Middle frontal gyrus (tissue), 1 donor: ENCODE data around the gene E2F7.
"Not testable (repeated sequence)": the region's sequence is repeated elsewhere in the genome, so short reads cannot be mapped to it uniquely, and the experiment has no call there.

ENCODE experiments used
- DNase-seq: peaks from one replicate; pipeline ENCODE4 v3.0.0-alpha.2; 2015; ENCODE audit warnings: low spot score; ENCODE audit errors: extremely low spot score

E2F7 gene, protein sequence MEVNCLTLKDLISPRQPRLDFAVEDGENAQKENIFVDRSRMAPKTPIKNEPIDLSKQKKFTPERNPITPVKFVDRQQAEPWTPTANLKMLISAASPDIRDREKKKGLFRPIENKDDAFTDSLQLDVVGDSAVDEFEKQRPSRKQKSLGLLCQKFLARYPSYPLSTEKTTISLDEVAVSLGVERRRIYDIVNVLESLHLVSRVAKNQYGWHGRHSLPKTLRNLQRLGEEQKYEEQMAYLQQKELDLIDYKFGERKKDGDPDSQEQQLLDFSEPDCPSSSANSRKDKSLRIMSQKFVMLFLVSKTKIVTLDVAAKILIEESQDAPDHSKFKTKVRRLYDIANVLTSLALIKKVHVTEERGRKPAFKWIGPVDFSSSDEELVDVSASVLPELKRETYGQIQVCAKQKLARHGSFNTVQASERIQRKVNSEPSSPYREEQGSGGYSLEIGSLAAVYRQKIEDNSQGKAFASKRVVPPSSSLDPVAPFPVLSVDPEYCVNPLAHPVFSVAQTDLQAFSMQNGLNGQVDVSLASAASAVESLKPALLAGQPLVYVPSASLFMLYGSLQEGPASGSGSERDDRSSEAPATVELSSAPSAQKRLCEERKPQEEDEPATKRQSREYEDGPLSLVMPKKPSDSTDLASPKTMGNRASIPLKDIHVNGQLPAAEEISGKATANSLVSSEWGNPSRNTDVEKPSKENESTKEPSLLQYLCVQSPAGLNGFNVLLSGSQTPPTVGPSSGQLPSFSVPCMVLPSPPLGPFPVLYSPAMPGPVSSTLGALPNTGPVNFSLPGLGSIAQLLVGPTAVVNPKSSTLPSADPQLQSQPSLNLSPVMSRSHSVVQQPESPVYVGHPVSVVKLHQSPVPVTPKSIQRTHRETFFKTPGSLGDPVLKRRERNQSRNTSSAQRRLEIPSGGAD

DNA sequence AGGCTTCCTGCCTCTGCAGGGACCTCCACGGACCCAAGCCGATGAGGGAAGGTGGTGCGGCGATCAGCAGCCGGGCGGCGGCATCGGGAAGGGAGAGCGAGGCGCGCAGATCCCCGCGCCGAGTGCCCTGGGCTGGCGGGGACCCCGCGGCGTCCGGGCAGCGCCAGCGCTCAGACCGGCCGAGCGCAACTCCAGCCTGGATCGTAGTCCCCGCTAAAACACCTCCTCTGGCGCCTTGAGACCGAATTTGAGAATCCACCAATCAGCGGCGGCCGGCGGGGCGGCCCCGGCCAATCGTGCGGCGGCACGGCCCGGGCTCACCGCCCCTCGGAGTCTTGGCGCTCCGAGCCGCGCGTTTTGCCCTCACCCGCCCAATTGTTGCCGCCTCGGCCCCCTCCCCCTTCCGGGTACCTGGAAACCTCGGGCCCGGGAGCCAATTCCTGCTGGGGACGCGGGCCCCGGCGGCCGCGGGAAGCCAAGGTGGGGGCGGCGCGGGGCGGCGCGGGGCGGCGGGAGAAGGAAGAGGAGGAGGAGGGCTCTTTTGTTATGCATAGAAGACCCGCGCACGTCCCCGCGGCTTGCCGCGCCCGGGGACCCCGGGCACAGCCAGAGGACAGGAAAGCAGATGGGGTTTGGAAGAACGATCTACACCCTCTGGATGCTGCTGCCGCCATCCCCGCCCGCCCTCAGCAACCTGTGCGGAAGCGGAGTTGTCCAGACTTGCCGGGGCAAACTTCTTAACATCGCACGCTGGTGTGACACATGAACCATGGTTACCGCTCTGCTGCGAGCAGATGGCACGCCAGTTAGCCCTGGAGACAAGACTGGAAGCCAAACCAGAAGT is at the start of gene E2F7:
TSS of gene E2F7 (minus strand) at position 209 of the 844 bp plus-strand sequence. CDS start 934 bp downstream, outside the sequence.
- DNase-seq, result peak; percentile 63

- DNase-seq, result no peak
These were observed 48.6 kb upstream of the E2F7 start for GRCh38 chr12:77113971-77114370.

GRCh38 chr12:77108707-77109106 is 43.3 kb upstream of the E2F7 start:
- DNase-seq, result no peak

DNA sequence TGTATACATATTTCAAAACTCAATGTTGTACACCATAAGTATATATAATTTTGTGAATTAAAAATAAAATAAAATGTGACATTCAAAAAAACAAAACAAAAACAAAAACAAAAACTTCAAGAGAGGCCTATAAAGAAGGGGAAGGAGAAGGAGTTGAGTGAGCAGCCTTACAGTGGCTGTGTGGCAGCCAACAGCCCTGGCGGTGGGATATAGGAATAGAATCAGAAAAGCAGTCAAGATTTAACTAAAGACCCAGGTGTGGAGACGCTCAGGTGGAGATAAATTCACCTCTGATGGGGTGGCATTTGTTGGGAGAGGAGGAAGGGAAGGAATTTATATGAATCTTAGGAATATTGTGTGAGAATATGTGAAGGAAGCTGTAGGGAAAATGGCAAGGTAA is 41.8 kb upstream of the E2F7 start:
- DNase-seq, result no peak

DNA sequence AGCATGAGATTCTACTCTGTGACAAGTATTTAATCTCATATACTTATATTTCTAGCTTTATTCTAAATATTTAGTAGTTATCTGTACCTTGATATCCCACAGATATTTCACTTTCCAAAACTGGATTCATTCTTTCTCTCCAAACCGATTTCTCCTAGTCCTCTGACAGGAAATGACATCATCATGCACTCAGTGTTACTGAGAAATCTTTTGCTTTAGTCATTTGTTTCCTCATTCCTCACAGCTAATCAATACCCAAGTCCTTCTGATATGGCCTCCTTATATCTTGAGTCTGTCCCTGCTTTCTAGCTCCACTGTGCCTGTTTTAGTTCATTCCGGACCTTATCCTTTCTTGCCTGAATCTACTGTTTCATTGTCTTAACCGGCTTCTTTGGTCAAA is 39.4 kb upstream of the E2F7 start:
- no peak for DNase-seq

- DNase-seq, result no peak
These were observed 38.9 kb upstream of the E2F7 start for GRCh38 chr12:77104286-77104685.

GRCh38 chr12:77102691-77103090 is 37.3 kb upstream of the E2F7 start:
- DNase-seq, result no peak

- DNase-seq, result no peak
These were observed 36.8 kb upstream of the E2F7 start for GRCh38 chr12:77102123-77102522.

DNA sequence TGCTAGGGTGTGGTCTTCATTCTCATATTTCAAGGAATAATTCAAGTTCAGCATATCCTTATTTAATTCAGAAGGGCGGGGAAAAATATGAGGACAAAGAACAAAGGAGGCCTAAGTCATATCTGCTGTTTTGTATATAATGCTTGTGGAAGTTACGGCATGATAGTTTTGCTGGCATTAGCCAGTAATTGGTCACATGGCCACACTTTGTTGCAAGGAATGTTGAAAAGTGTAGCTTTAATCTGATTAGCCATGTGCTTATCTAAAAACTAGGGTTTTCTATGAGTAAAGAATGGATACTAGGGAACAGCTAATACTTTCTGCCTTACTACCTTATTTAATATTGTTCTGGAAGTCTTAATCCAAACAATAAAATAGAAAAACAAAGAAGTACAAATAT is 34.4 kb upstream of the E2F7 start:
- no peak for DNase-seq

GRCh38 chr12:77097846-77098245 is 32.5 kb upstream of the E2F7 start:
- DNase-seq, result no peak

DNA sequence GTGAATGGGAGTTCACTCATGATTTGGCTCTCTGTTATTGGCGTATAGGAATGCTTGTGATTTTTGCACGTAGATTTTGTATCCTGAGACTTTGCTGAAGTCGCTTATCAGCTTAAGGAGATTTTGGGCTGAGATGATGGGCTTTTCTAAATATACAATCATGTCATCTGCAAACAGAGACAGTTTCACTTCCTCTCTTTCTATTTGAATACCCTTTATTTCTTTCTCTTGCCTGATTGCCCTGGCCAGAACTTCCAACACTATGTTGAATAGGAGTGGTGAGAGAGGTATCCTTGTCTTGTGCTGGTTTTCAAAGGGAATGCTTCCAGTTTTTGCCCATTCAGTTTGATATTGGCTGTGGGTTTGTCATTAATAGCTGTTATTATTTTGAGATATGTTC is 26.9 kb upstream of the E2F7 start:
- DNase-seq, result not testable (repeated sequence)

- no peak for DNase-seq
These were observed 24.4 kb upstream of the E2F7 start for GRCh38 chr12:77089686-77090220.

- DNase-seq, result no peak
These were observed 22.1 kb upstream of the E2F7 start for GRCh38 chr12:77087427-77087826.

DNA sequence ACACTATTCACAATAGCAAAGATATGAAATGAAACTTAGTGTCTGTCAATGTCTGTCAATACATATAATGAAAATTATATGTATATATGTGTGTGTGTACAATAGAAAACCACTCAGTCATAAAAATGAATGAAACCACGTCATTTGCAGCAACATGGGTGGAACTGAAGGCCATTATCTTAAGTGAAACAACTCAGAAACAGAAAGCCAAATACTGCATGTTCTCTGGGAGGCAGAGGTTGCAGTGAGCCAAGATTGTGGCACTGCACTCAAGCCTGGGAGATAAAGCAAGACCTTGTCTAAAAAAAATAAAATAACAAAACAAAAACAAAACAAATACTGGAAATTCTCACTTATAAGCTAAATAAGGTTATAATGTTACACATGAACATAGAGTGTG is 16.7 kb upstream of the E2F7 start:
- no peak for DNase-seq

DNA sequence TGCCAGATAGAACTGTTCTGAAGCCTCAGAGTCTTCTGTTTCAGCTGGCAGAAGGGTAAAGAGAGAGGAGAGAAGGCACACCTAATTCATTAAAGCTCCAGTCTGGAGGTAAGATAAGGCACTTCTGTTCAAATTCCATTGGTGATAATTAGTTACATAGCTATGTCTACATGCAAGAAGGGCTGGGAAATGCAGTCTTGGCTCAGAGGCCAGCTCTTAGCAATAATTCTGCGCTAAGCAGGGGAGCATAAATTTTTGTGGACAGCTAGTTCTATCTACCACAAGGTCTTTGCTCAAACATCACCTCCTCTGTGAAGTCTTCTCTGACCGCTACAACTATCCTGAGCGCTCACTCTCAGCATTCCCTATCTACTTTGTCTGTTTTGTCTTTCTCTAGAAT is 14.3 kb upstream of the E2F7 start:
- DNase-seq, result no peak

- no peak for DNase-seq
These were observed 12.9 kb upstream of the E2F7 start for GRCh38 chr12:77078231-77078630.

DNA sequence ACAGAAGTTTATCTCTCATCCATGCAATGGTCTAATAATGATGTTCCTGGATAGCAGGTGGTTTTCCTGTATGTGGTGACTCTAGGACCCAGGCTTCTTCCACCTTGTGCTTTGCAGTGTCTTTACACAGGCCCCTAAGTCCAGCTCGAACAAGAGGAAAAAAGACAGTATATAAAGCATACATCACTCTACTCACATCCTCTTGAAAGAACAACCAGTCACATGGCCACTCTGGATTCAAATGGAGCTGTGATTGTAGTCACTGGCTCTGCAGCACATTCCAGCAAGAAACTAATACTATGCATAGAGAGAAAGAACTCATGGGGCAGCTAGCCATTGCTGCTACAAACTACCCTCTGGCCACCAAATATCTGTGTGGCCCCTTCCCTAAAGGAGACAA is 11.5 kb upstream of the E2F7 start:
- DNase-seq, result no peak

- not testable (repeated sequence) for DNase-seq
These were observed 8.5 kb upstream of the E2F7 start for GRCh38 chr12:77073894-77074293.

GRCh38 chr12:77072833-77073495 is 7.6 kb upstream of the E2F7 start:
- DNase-seq, result no peak

GRCh38 chr12:77070800-77071449 is 5.6 kb upstream of the E2F7 start:
- no peak for DNase-seq
